Erythroblast (primary cell): ENCODE results near the gene SCRN1.

Experiments
- GATA1 ChIP-seq: IDR thresholded peaks from 2 replicates; pipeline ENCODE4 v1.6.1; 2011; ENCODE audit warnings: low read depth, mild to moderate bottlenecking, control low read depth, low read length, moderate library complexity
- POLR2A ChIP-seq: IDR thresholded peaks from 2 replicates; pipeline ENCODE4 v1.6.1; 2011; ENCODE audit warnings: mild to moderate bottlenecking, low read length

DNA sequence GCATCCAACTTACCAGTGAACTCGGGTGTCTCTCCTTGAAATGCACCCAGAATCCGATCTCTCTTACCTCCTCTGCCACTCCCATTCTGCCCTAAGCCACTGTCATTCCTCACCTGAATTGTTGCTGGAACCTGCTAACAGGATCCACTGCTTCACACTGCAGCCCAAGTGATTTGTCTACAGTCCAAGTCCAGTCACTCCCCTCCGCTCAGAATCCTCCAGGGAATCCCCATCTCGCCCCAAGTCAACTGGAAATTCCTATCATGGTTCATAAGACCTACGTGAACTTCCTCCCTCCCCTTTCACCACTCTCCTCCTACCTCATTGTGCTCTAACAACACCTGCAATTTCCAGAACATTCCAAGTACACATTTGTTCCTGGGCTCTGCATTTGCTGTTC is 91.3 kb downstream of the SCRN1 start:
- TF ChIP-seq POLR2A (no peak), GATA1 (no peak)
